Glutamatergic neuron (in vitro differentiated cells): ENCODE data around the gene CYP1A2. TPM values are rescaled to one million over a fixed set of nuclear protein-coding genes. Genes with fewer than 3 reads are reported as not detected.
"Not testable (repeated sequence)": the region's sequence is repeated elsewhere in the genome, so short reads cannot be mapped to it uniquely, and the experiment has no call there.

Experiments used
- DNase-seq: peaks from one replicate; pipeline ENCODE4 v3.0.0; 2022
- H3K27ac Mint-ChIP-seq: one replicate; pipeline ENCODE4 v1.8.0; 2020; ENCODE audit warnings: mild to moderate bottlenecking, mixed read lengths, inconsistent platforms; ENCODE audit not compliant: unreplicated experiment
- H3K27me3 Mint-ChIP-seq: one replicate; pipeline ENCODE4 v1.8.0; 2020; ENCODE audit warnings: mild to moderate bottlenecking, moderate library complexity, mixed read lengths, inconsistent platforms; ENCODE audit not compliant: unreplicated experiment
- H3K36me3 Mint-ChIP-seq: one replicate; pipeline ENCODE4 v1.8.0; 2020; ENCODE audit warnings: mild to moderate bottlenecking, mixed read lengths, inconsistent platforms; ENCODE audit not compliant: unreplicated experiment
- H3K4me1 Mint-ChIP-seq: one replicate; pipeline ENCODE4 v1.8.0; 2020; ENCODE audit warnings: mild to moderate bottlenecking, low read depth, mixed read lengths, inconsistent platforms; ENCODE audit not compliant: unreplicated experiment
- H3K4me3 Mint-ChIP-seq: one replicate; pipeline ENCODE4 v1.8.0; 2020; ENCODE audit warnings: mild to moderate bottlenecking, mixed read lengths, inconsistent platforms; ENCODE audit not compliant: unreplicated experiment
- H3K9me3 Mint-ChIP-seq: one replicate; pipeline ENCODE4 v1.8.0; 2020; ENCODE audit warnings: mild to moderate bottlenecking, moderate library complexity, mixed read lengths, inconsistent platforms; ENCODE audit not compliant: unreplicated experiment
- CTCF ChIP-seq: fragments of 200-600 bp; sonication (generic); IDR thresholded peaks from one replicate; pipeline ENCODE4 v1.5.0; 2021; ENCODE audit not compliant: partially characterized antibody, unreplicated experiment
- total RNA-seq: library from RNA; stranded (reverse); fragmentation: NEBNext Ultra II Directional; extraction: Animal tissue kit (Norgen Biotek cat#: 25700); gene quantifications from one replicate; pipeline ENCODE4 v1.2.1, GENCODE V29; 2021; ENCODE audit not compliant: unreplicated experiment

The CYP1A2 gene
- total RNA-seq, 1 donor from 2014 or later = not detected

- peaks cover 6% of the 10 kb centered on the region for H3K27me3 Mint-ChIP-seq
- H3K4me1 Mint-ChIP-seq = peaks cover 32% of the 10 kb centered on the region
- DNase-seq = no peak
- H3K27ac Mint-ChIP-seq = no peak overlapping the region
- no peak for TF ChIP-seq CTCF
- H3K36me3 Mint-ChIP-seq = no peaks in the 10 kb centered on the region
- peak overlapping the region; percentile 56 for H3K4me3 Mint-ChIP-seq
- H3K9me3 Mint-ChIP-seq = no peaks in the 10 kb centered on the region
Observed at GRCh38 chr15:74785194-74786032, 36.8 kb downstream of the CYP1A2 start.

DNA sequence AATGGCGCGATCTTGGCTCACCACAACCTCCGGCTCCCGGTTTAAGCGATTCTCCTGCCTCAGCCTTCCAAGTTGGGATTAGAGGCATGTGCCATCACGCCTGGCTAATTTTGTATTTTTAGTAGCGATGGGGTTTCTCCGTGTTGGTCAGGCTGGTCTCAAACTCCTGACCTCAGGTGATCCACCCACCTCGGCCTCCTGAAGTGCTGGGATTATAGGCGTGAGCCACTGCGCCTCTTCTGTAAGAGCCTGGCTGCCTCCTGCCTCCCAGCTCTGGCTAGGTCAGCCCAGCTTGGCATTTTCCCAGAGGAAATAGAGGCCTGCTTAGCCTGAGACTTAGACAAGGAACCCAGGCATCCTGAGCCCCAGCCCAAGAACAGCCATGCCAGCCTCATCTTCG lies 37.4 kb downstream of the CYP1A2 start:
- H3K4me3 Mint-ChIP-seq, H3K27ac Mint-ChIP-seq: not testable (repeated sequence)

DNA sequence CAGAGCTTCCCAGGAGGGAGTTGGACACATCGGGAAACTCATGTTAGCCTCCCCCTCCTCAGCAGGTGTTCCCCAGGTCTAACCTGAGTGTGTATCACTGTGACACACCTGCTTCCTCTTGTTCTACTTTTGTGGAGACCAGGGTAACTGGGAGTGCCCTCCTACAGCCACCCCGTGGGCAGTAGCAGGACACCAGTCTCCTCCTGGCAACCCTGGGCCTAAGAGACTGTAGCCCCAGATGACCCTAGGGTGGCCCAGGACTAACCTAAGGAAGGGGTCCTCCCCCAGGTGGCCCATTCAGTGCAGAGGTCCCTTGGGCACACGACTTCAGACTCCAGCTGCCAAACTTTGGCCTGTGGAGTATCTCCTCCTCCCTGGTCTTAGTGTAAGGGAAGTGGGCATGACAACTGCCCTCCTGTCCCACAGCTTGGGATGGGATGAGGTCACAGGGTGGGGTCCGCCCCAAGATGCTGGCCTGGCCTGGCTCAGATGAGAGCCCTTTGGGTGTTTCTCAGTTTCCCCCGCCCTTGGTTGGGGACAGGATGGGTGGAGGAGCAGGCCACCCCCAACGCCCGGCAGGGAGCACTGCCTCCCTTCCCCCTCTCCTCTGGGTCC lies 38.0 kb downstream of the CYP1A2 start:
- Mint-ChIP-seq H3K9me3 (no peaks in the 10 kb centered on the region), H3K36me3 (no peaks in the 10 kb centered on the region), H3K27ac (peak overlapping the region; percentile 12), H3K4me1 (peaks cover 34% of the 10 kb centered on the region), H3K27me3 (peaks cover 6% of the 10 kb centered on the region), H3K4me3 (no peak overlapping the region)
- TF ChIP-seq CTCF = no peak
- no peak for DNase-seq

More for the DNA sequence above, 37.4 kb downstream of the CYP1A2 start:
- H3K36me3 Mint-ChIP-seq, H3K9me3 Mint-ChIP-seq, DNase-seq, H3K27me3 Mint-ChIP-seq: not testable (repeated sequence)
- H3K4me1 Mint-ChIP-seq = peaks cover 32% of the 10 kb centered on the region

DNA sequence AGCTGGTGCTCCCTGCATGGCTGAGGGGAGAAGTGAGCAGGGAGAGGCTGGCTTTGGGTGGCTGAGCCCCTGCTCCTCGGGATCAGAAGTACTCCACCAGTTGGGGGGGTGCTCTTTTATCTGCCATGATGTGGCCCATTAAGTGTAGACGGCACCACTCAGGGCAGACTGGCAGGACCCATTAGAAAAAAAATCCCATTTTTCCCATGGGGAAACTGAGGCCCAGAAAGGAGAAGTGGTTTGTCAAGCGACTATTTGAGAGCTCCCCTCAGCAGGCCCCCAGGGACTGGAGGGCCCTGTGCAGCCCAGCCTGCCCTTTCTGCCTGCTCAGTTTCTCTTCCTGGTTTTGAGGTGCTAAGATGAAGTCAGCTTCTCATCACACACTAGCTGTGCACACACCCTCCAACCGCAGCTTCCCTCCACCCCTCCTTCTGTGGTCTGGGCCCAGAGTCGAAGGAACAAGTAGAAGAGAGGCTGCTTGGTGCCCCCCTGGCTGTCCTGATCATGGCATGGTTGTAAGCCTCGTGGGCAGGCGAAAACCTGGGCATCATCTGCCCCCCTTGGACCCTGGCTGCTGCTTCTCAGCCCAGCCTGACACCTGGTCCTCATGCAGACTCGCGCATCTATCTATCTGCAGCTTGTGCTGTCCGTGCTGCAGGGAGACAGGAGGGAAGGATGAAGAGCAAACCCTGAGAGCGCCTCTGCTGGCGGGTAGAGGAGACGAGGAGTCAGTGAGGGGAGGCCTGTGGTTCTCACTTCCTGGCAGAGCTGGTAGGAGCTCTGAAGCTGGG lies 38.8 kb downstream of the CYP1A2 start:
- DNase-seq = peak; percentile 81
- H3K27ac Mint-ChIP-seq = peak overlapping the region; percentile 46
- H3K4me1 Mint-ChIP-seq = peaks cover 37% of the 10 kb centered on the region
- peak overlapping the region; percentile 71 for H3K4me3 Mint-ChIP-seq
- H3K36me3 Mint-ChIP-seq = no peaks in the 10 kb centered on the region
- TF ChIP-seq CTCF = peak; percentile 48
- no peaks in the 10 kb centered on the region for H3K9me3 Mint-ChIP-seq
- H3K27me3 Mint-ChIP-seq = peaks cover 6% of the 10 kb centered on the region

- DNase-seq = no peak
- H3K36me3 Mint-ChIP-seq = no peaks in the 10 kb centered on the region
- H3K4me1 Mint-ChIP-seq = peaks cover 40% of the 10 kb centered on the region
- H3K27ac Mint-ChIP-seq = peak overlapping the region; percentile 62
- TF ChIP-seq CTCF = no peak
- no peaks in the 10 kb centered on the region for H3K9me3 Mint-ChIP-seq
- H3K4me3 Mint-ChIP-seq = peak overlapping the region; percentile 71
- peaks cover 9% of the 10 kb centered on the region for H3K27me3 Mint-ChIP-seq
Observed at GRCh38 chr15:74788042-74788682, 39.5 kb downstream of the CYP1A2 start.
